PC-3 (cell line): ENCODE data around the gene KAT2B.

Experiments
- CTCF ChIP-seq: fragments of 300-600 bp; sonication (generic); conservative IDR thresholded peaks from 2 replicates; pipeline ENCODE4 v1.5.1; 2017; ENCODE audit warnings: antibody characterized with exemption, low read depth, mild to moderate bottlenecking, low read length
- EZH2phosphoT487 ChIP-seq: fragments of 300-600 bp; sonication (generic); IDR thresholded peaks from 2 replicates; pipeline ENCODE4 v1.6.1; 2018; ENCODE audit warnings: mild to moderate bottlenecking, antibody characterized with exemption, low read length, borderline replicate concordance

- no peak for TF ChIP-seq CTCF
- no peak for TF ChIP-seq EZH2phosphoT487
Observed at GRCh38 chr3:20194793-20195460, 154.7 kb downstream of the KAT2B start.
